ENCODE results near the gene VWA5B1.

The VWA5B1 gene

DNA sequence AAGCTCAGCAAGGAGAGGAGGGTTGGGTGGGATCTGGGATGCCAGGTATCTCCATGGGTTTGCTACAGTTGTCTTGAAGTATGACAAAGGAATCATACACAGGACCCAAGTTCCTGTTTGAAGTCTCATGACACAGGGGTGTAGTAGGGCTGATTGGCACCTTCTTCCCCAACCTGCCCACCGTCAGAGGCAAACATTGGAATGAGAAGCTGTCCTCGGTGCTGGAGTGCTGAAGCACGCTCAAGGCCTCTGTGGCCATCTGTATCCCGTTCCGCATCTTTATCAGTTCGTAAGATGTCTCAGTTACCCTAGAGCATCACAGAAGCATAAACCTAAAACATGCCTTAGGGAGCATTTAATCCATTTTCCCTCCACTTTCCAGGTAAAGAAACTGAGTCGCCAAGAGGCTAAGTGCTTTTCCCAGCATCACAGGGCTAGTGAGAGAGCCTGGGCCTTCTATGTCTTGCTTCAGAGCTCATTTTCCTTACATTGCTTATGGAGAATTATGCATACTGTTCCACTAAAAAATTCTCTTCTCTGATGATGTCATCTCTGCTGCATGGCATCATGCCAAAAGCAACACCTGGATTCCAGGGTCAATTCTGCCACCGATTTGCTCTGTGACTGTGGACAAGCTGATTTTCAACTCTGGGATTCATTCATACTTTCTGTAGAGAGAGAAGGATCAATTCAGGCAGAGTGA lies 34.2 kb downstream of the VWA5B1 start:
- no peak for DNase-seq

DNA sequence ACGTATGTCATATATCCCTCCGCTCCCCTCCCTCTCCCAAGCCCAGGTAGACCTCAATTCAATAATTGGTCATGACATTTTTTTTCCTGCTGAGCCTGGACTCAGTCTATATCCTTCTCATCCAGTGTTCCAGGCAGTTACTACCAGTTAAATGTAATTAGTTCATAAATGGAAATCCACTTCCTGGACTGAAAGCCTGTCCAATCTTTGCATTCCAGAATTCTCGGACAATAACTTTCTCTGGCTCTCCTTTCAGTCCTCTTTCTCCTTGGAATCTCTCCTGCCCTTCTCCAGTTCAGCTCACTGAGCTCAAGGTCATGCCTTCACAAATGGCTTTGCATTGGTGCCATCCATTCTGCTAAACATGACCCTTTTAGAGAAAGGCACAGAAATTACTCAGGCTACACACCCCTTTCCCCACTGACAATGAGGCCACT lies 34.8 kb downstream of the VWA5B1 start:
- no peak for DNase-seq

DNA sequence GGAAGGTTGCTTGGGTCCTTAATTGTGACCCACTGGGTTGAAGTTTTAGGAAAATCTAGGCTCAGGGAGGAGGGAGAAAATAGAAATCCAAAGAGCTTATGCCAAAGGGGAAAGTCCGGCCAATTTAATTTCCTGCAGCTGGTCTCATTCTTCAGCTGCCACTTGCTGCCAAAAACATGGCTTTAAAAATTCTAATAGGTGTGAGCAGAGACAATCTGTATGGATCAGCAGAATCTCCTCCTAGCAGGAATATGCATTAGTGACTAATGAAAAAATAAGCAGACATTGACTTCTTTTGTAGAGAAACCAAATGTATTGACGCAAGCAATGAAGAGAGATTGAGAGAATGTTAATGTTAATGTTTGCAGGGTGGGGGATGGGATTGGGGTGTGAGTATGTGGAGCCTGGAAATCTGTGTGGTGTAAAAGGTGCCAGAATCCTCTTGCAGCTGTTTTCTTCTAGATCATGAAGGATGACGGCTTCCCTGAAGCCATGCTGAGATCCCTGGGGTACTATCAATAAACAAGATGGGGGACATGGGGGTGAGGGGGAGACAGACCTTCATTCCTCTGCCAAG lies 35.3 kb downstream of the VWA5B1 start:
- no peak for DNase-seq

DNA sequence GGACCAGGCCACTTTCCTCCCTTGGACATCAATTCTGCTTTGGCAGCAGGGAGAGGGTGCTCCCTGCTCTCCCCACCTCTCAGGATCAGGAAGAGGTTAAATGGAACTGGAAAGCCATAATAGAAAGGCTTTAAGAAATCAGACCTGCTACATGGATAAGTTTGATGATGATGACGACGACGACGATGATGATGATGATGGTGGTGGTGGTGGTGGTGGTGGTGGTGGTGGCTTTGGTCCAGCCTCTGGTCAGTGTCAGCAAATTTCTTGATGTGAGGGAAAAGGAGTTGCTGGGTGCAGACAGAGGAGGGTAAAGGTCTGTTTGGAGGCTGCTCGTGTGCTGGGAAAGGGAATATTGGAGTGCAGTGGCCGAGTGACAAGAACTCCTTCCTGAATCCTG lies 36.8 kb downstream of the VWA5B1 start:
- no peak for DNase-seq

DNA sequence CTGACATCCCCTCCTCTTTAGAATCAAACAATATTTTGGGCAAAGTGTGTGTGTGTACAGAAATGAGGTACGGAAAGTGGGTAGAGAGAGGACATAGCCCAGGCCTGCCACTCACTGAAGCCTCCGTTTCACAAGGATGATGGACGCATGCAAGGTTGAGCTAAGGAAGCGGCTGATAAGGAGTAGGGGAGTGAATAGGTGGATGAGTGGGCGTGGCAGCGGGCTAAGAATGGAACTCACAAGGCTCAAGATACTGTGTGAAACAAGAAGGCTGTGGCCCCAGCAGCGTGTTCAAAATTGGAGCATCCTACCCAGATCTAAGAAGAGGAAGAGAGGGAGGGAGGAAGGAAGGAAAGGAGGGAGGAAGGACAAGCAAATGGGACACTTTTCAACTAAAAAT lies 37.5 kb downstream of the VWA5B1 start:
- DNase-seq = no peak

DNA sequence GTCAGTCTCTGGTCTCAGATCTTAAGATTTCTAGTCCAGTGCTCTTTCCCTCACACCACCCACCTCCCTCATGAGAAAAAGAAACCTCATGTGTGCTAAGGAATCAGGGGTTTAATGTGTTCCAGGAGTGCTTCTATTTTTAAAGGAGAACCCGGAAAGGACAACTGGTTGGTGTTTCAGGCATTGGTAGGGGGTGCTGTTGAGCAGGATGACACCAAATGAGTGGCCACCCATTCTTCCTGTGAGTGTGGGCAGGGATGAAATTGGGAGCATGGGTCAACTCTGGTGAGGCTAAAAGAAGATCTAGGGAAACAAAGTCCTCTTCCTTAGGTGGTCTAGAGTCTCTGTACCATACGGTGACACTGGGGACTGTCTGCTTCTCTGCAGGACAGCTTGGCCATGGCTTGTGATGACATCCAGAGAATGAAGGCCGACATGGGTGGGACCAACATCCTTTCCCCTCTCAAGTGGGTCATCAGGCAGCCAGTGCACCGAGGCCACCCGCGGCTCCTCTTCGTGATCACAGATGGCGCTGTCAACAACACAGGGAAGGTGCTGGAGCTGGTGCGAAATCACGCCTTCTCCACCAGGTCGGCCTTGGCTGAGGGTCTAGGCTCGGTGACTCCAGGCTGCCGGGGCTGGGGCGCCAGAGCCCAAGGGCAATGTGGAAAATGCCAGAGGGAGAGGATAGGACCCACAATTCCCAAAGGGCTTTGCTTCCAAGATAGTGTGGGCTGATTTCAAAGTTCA lies 39.3 kb downstream of the VWA5B1 start:
- no peak for DNase-seq

DNA sequence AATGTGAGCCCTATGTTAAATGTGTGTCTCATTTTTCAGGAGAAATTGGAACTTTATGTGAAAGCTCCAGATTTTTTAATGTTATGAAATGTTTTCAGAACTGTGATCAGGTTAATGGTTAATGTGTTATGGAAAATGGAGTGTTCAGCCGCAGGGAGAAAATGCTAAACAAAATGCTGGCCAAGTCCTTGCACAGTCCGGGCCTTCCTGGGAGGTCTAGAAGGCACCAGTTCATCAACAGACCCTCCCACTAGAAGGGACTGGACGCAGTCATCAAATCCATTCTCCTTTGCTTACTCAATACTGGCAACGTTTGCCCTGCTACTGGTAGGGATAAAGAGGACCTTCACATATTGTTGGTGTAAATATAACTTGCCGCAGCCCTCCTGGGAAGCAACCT lies 43.4 kb downstream of the VWA5B1 start:
- no peak for DNase-seq

DNA sequence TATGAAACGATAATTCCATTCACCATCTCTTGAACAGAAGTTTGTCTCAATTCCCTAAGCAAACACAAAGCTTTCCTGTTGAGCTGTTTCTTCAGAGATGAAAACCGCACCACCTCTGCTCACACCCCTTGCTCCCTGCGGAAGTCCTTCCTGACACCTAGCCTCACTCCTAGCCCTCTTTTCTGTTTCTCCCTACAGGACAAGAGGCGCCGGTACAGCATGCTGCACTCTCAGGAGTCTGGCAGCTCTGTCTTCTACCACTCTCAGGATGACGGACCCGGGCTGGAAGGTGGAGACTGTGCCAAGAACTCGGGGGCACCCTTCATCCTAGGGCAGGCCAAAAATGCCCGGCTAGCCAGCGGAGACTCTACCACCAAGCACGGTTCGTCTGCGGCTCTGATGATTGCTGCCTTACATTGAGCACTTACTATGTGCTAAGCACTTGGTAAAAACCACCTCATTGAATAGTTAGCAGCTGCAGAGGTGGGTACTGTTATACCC lies 45.5 kb downstream of the VWA5B1 start:
- DNase-seq = no peak

DNA sequence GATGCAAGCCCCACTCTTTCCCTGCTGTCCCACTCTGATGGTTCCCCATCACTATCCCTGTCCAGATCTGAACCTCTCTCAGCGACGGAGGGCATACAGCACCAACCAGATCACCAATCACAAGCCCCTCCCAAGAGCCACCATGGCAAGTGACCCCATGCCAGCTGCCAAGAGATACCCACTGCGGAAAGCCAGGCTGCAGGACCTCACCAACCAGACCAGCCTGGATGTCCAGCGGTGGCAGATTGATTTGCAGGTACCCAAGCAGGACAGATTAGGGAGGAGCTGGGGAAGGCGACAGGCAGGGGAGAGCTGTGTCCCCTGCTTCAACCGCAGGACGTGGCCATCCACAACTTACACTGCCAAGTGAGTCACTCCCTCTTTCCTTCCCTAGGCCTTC lies 46.9 kb downstream of the VWA5B1 start:
- DNase-seq = no peak

DNA sequence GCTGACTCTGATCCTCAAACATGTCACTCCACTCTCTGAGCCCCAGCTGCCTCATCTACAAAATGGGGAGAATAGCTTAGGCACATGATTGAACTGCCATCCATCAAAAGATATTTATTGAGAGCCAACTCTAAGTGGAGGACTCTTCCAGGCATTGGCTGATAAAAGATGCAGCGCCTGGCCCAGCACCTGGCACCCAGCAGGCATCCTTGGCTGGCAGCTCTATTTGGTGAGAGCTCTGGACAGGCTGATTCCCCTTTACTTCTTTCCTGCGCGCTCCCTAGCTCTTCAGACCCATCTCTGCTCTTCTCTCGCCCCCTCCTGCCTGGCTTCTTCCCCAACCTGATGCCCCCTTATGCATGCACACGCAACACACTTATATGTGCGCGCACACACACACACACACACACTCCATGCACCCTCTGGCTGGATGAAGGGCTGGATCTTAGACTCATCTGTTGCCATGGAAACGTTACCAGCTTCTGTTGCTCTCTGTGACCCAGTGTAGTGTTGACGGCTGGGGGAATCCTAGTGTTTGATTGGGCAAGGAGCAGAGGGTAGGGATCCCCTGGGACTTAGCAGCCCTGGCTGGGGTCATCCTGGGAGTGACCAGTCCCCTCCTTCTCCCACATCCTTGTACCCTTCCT lies 49.3 kb downstream of the VWA5B1 start:
- DNase-seq = no peak

DNA sequence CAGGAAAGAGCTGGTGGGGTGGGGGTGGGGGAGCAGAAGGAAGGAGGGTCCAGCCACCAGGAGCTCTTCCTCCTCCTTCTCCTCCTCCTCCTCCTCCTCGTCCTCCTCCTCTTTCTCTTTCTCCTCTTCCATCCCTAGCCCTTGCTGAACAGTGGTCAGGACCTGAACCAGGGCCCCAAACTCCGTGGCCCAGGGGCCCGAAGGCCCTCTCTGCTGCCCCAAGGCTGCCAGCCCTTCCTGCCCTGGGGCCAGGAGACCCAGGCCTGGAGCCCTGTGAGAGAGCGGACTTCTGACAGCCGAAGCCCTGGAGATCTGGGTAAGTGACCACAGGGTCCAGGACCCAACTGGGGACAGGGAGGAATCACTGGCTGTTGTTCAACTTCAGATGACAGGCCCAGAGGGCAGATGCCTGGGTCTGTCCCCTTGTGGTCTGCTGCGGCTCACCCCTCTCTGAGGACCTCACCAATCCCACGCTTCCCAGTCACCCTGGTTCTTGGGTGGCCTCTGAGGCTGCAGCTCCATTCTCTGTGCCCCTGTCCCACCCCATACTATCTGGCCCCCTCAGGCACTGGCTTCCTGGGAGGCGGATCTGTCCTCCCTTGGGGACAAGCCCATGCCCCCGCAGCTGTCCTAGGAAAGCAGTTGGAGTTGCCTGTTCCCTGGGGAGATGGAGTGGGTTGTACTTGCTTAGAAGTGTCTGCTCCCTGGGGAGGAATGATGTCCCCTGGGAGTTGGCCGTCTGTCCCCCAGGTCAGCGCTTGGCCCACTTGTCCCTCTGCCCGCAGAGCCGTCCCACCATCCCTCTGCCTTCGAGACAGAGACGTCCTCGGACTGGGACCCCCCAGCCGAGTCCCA lies 51.8 kb downstream of the VWA5B1 start:
- DNase-seq = no peak

DNA sequence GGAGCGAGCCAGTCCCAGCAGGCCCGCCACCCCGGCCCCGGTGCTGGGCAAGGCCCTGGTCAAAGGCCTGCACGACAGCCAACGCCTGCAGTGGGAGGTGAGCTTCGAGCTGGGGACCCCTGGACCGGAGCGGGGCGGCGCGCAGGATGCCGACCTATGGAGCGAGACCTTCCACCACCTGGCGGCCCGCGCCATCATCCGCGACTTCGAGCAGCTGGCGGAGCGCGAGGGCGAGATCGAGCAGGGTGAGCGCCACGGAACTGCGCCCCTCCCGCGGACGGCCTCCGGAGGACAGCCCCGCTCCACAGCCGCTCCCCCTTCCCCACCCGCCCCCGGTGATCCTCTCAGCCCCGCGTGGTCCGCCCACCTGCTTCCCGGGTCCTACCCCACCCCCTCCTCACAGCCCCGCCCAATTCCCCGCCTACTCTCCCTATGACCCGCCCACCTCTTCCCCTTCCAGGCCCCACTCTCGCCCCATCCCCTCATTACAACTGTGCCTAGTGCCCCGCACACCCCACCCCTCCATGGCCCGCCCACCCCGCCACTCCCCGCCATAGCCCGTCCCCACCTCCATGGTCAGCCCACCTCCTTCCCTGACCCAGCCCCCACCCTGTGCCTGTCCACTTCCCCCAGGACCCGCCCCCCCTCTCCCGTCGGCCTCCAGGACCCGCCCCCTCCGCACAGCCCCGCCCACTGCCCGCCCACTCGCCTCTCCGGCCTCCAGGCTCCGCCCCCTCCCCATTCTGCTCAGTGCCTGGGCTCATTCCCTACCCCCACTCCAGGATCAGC lies 52.7 kb downstream of the VWA5B1 start:
- peak; percentile 76 for DNase-seq

DNA sequence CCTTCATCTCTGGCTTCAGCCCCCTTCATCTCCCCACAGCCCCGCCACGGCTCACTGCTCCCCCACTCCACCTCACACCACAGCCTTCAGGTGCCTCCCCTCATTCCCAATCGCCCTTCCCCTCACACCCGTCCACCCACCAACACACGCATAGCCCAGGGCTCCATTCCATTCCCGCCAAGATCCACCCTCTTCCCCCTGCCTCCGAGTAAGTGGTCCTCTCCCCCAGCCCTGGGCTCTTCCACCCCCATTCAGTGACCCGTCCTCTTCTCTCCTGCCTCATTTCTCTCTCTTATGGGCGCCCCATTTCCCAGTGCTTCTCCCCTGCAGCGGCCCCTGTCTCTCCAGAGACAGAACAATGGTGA lies 53.2 kb downstream of the VWA5B1 start:
- DNase-seq = no peak

DNA sequence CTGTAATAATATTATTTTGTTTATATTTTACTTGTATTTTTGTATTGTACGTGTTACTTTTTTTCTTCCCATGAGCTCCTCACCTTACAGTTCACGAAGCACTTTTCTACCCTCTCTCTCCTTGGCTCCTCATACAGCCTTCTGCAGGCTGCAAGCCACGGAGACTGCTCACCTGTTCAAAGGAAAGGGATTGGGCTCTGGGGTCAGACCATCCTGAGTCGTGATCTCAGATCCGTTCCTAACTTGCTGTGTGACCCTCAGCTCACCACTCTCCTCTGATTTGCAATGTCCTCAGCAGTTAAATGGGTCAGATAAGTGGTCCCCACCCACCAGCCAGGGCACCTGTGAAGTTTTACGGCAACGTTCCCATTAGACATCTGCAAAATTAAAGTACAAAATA lies 54.1 kb downstream of the VWA5B1 start:
- no peak for DNase-seq

DNA sequence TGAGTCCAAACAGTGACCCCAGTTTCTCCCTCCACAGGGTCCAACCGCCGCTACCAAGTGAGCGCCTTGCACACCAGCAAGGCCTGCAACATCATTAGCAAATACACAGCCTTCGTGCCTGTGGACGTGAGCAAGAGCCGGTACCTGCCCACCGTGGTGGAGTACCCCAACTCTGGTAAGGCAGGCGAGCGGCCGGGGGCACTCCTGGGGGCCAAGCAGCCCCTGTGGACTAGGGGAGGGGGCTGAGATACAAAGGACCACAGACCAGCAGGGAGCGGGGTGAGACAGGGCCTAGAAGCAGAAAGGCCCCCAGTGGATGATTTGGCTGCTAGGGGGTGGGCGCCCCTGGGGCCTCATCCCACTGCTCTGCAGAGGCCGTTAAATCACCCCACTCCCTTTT lies 54.7 kb downstream of the VWA5B1 start:
- DNase-seq = no peak

DNA sequence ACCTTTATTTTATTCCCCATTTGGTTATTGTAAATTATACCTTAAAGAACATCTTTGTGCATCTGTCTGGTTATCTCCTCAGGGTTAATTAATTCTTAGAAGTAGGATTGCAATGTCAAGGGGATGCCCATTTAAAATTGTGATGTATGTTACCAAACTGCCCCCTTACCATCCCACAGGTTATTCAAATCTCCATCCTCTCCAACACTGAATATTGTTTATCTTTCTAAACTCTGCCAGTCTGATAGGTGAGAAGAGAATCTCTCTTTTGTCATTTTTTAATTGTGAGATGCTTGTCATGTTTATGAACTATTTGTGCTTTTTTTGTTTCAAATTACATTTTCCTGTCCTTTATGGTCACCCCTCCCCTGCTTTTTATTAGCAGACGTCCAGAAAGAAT lies 55.8 kb downstream of the VWA5B1 start:
- DNase-seq = no peak

DNA sequence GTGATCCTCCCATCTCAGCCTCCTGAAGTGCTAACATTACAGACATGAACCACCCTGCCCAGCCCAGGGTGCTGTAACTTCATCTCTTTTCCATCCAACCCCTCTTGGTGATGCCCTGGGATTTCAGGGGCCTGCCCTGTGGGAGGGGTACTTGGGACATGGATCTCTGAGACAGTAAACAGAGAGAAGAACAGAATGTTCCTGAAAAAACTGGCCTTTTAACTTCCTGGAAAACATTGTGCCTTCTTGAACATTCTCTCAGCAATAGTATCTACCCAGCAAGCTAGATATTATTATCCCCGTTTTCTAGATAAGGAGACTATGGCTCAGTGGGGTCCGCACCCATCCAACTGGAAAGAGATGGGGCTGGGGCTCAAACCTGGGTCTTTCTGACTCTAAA lies 57.0 kb downstream of the VWA5B1 start:
- DNase-seq = no peak

DNA sequence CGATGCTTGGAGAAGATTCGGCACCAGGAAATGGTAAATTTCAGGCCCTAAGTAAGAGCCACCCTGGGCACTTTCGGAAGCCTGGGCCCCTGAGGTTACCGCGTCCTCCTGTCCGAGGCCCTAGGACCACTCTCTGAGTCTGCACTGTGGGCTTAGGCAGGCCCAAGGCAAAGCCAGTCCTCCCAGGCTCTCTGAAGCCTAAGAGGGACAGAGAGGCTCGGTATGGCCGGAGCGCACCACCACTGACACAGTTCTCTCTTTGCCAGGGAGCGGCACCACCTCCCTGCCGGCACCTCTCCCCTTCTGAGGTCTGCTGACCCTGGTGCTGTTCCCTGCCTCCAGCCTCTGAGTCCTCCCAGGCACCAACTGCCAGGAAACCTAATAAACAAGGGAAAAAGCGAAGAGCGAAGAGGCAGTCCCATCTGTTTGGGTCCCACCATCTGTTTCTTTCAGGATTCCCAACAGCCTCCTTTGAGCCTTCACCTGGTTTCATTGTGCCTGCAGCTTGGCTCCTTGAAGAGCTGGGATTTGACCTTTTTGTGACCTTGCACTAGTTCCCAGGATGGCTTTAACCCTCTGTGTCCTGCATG lies 57.7 kb downstream of the VWA5B1 start:
- DNase-seq = no peak

DNA sequence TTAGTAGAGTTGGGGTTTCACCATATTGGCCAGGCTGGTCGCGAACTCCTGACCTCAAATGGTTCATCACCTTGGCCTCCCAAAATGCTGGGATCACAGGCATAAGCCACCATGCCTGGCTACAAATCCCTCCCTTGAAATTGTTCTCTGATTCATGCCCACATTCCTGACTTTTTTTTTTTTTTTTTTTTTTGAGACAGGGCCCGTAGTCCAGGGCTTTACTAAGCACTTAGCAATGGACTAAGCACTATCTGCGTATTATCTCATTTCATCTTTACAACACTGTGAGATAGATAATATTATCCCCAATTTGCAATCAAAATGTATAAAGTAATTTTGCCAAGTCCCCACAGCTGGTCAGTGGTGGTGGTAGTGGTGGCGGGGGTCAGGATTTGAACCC lies 58.9 kb downstream of the VWA5B1 start:
- DNase-seq = no peak

DNA sequence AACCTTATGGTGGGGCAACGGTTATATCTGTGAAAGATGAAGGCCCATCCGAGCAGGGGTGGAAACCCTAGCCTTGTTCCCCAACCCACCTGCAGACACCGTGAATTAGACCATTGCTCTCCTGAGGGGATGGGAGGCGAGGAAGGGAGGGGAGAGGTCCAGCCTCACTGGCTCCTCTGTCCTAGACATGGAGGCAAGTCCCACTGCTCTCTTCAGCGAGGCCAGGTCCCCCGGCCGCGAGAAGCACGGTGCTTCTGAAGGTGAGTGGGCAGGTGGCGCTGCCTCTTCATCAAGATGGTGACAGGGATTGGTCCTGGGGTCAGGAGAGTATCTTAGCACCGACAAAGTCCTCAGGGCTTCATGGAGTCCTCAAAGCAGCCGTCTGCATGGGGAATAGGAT lies 59.3 kb downstream of the VWA5B1 start:
- no peak for DNase-seq

DNA sequence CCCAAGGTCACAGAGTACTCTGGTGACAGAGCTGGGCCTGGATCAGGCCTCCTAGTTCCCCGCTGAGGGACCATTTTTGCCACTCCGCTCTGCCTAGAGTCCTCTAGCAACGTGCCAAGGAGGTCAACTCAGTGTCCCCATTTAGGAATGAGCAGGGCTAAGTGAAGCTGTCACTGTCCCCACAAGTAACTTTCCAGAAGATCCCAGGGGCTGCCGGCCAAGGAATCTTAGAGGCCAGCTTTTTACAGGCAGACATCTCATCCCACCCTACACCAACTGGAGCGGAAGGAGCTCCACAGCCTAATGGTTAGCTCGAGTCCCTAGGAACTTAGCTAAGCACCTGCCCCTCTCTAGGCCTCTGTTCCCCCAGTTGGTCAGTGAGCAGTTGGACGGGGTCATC lies 59.7 kb downstream of the VWA5B1 start:
- no peak for DNase-seq

Data from islet precursor cell (in vitro differentiated cells).